Activated CD4-positive, CD25-positive, alpha-beta regulatory T cell (primary cell): ENCODE results near the gene ZFP92.
"Not testable (repeated sequence)": the region's sequence is repeated elsewhere in the genome, so short reads cannot be mapped to it uniquely, and the experiment has no call there.

Source experiments
- DNase-seq, 4 experiments: peaks; one replicate each; lab custom pipeline; 2025; lab: John Stamatoyannopoulos, UW

The ZFP92 gene, protein sequence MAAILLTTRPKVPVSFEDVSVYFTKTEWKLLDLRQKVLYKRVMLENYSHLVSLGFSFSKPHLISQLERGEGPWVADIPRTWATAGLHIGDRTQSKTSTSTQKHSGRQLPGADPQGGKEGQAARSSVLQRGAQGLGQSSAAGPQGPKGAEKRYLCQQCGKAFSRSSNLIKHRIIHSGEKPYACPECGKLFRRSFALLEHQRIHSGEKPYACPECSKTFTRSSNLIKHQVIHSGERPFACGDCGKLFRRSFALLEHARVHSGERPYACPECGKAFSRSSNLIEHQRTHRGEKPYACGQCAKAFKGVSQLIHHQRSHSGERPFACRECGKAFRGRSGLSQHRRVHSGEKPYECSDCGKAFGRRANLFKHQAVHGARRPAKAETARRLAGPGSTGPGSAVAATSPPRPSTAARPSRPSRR

DNA sequence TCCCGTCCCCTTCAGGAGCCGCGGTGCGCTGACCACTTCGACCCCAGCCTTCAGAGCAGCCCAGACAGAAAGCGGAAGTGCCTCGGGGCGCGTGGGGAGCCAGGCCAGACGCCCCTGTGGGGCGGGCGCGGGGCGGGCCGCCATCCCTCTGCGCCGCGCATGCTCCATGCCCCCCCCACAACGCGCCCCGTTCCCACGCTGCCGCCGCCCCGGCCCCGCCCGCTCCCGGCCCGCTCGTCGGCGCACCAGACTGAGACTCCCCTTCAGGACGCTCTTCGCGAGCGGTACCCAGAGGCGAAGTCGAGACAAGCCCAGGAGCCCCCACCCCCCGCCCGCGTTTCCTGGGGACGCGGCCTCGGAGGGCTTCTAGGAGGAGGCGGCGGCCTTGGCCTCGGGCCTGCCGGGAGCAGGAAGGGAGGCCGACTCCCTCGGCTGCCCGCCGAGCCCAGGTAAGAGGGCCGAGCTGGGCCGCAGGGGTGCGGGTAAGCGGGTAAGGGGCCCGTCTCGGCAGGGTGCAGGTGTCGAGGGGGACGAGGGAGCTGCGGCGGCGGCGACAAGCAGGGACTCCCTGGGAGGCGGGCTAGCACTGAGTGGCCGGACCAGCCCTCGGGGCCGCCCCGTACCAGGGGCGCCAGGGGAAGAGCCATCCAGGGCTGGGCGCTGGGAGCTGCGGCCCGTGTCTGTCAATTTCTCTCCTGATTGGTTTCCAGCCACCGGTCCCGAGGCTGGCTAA is at the start of gene ZFP92:
TSS of gene ZFP92 (plus strand) at position 218 of the 733 bp plus-strand sequence. CDS start 6,851 bp downstream, outside the sequence.
- DNase-seq = peak in 1 of 4 experiments; percentile 3

DNA sequence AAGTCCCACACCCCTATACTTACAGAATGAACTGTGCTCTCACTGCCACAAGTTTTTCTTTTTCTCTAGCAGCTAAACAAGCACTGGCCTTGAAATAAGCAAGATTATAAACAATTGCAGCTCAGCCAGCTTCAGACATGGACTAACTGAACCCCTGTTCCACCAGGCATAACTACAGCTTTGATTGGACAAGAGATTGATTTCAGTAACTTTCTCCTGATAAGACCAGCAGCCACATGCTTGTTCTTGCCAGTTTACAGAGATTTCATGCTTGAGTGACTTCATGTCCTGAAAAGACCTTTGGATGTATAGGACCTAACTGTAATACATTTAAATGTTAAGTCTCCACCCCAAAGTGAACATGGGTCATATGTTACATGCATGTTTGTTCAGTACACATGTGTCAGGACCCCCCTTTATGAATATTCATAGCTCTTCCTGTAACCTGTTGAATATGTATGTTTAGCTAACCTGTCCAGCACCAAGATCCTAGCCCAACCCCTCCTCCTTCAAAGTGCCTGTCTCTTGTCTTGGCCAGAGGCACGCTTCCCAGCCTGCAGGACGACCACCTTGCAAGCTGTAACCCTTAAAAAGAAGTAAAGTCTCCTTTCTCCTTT is 49.4 kb upstream of the ZFP92 start:
- no peak for DNase-seq

DNA sequence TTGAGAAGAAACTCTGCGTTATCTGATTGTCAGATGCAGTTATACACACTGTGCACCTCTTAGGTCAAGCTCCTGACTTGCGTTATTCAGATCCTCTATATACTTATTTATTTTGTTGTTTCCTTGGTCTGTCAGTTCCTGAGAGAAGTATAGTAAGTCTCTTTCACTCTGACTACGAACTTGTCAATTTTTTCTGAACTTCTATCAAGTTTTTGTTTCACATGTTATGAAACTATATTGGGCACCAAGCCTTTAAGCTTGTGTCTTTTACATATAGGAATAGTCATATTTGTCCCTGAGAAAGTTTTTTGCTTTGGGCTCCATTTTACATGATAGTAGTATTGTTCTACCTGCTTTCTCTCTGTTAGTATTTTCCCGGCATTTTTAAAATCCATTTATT is 45.6 kb upstream of the ZFP92 start:
- no peak for DNase-seq

DNA sequence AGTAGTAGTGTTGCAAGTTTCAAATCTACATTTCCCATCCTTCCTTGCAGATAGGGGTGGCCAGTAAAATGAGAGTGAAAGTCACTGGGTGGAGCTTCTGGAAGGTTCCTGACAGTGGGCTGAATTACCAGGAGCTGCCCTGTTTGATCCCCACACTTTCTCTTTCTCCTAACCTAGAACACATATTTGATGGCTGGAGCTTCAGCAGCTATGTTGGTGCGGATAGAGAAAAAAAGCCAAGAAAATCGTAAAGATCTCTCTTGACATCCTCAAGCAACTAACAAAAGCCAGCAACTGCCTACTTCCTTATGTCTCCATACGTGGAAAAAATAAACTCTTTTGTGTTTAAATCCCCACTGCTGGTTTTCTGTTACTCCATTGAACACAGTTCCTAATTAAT is 45.2 kb upstream of the ZFP92 start:
- DNase-seq = no peak

DNA sequence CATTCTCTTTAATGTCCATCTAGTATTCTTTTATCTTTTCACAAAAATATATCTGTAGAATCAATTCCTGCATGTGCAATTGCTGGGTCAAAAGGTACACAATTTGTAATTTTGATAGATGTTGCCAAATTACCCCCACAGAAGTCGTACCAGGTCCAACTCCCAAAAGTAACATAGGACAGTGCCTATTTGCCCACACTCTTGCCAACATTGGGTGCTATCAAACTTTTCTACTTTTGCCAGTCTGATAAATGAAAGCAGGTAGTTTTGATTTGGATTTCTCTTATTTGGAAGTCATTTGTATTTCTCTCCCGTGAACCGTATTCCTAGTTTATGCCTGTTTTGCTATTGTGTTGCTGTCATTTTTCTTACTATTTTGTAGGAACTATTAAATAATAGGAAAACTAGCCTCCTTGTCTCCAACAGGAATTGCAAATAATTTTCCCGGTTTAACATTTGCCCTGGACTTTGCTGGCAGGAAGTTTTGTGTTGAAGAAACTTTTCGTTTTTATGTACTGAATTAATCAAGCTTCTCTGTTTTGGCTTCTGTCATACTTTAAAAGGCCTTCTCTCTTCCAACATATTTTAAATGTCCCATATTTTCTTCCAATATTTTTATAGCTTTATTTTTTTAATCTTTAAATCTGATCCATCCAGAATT is 44.3 kb upstream of the ZFP92 start:
- DNase-seq = no peak

DNA sequence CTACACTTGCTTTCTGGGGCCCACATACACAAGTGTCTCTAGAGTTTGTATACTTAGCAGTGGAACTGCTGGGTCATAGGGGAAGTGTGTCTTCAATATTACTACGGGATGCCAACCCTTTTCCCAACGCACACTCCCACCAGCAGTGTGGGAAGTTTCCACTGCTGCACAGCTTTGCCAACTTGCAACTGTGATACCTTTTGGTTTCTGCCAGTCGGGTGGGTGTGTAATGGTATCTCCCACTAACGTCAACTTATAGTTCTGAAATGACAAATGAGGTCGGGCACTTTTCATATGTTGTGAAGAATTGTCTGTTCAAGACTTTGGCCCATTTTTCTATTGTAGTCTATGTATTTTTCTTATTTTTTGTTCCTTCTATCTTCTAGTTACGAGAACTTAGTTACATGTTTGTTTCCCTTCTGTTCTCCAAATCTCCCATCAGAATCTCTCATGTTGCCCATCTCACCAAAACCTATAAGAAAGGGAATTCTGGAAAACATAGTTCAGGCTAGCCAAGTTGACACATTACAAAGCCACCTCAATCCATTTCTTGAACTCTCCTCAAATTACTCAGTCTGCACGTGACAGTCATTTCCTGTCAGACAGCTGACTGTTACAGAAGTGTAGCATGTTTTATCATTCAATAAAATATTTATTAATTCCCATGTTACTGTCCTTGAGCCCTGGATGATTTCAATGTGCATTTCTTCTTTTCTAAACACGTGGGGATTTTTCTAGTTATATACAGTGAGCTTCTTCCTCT is 40.8 kb upstream of the ZFP92 start:
- no peak for DNase-seq

DNA sequence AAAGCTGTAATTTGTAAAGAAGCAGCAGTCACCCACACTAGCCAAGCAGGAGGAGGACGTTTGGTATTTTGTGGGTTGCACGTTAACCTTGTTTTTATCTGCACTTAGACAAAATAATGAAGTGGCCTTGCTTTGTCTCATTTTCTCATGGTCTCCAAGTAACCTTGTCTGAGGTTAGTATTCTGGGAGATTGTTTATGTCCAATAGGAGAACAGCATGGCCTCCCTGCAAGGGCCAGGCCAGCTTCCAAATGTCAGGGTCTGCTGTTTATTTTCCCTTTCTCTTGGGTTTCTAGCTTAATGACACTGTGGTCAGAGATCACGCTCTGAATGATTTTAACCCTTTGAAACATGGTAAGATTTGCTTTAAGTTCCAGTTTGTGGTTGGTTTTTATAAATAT is 40.0 kb upstream of the ZFP92 start:
- no peak for DNase-seq

DNA sequence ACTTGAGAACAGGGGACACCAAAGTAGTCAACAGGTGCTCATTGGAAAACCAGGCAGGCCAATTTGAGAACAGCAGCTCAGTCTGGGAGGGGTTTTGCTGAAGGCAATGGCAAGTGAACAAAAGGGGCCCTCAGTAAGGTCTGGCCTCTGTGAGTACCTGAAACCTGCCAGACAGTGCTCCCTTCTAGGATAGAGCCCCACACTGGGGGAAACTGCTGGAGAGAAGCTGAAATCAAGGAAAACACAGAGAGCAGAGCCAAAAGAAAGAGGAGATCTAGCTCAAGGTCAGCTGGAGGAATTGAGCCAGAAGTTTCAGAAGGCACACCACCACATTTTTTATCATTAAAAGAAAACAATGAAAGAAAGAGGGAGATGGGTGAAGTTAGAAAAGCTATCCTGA is 38.3 kb upstream of the ZFP92 start:
- no peak for DNase-seq

DNA sequence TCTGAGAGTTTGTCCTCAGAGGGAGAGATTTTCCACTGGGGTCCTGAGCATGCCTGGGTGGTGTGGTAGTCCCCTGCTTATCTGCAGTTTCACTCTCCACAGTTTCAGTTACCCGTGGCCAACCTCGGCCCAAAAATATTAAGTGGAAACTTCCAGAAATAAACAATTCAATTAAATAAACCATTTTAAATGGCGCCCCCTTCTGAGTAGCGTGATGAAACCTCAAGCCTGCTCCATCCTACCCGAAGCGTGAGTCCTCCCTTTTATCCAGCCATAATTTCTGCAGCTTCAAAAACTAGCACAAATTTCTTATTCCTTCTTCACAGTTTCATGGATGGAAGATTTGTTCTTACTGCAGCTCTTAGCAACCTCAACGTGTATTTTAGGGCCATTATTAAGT is 36.8 kb upstream of the ZFP92 start:
- no peak for DNase-seq

DNA sequence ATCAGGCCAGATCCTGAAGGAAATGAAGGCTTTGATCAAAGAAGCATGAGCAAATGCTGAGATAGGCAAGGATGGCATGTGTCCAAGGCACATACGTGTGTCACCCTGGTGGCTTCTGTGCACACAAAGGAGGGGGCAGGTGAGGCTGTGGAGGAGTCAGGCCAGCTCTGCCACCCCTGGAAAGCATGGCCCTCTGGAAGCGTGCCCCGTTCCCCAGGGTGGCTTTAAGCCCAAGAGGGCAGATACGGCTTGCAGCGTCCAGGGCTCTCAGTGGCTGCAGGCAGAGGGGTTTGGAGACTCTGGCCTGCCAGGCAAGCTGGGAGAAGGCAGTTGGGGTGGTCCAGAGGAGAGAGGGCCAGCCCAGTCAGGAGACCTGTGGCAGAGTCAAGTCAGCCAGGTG is 35.7 kb upstream of the ZFP92 start:
- DNase-seq = no peak

DNA sequence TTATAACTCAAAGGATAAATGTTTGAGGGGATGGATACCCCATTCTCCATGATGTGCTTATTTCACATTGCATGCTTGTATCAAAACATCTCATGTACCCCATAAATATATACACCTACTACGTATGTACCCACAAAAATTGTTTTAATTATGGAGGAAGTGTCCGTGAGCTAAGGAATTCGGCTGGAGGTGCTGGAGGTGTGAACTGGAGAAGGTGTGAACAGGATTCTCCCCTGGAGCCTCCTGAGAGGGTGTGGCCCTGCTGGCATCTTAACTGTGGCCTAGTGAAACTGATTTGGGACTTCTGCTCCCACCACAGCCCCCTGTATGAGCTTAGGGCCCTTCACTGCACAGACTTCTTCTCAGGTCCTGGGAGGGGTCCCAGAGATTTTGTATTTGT is 33.5 kb upstream of the ZFP92 start:
- no peak for DNase-seq

DNA sequence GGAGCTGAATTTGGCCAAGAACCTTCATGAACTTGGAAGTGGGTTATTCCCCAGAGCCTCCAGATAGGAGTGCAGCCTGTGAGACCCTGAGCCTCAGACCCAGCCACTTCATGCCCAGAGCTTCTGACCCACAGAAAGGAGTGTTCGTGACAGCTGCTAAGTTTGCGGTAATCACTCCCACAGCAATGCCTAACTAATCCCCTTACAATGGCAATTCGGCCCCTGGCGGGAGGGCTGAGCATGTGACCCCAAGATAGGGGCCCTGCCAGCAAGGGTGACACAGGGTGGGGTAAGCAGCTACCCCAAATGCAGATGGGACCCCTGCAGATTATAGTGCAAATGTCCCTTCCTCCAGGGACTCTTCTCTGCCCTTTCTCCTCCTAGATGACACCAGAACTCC is 32.7 kb upstream of the ZFP92 start:
- no peak for DNase-seq

DNA sequence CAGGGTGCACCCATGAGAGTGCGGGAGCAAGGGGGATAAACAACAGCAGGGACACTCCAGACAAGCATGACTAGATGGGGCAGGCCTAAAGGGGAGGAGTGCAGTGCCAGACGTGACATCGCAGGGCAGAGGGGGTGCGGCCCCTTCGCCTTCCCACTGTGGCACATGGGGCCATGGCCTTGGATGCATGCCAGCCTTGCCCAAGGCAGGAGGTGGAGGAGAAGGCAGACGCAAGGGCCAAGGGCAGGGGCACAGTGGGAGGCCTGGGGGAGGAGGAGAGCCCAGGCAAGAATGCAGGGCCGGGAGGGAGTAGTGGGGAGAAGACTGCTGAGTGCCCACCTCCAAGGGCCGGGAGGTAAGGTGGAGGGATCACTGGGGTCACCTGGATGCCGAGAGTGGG is 31.8 kb upstream of the ZFP92 start:
- no peak for DNase-seq

DNA sequence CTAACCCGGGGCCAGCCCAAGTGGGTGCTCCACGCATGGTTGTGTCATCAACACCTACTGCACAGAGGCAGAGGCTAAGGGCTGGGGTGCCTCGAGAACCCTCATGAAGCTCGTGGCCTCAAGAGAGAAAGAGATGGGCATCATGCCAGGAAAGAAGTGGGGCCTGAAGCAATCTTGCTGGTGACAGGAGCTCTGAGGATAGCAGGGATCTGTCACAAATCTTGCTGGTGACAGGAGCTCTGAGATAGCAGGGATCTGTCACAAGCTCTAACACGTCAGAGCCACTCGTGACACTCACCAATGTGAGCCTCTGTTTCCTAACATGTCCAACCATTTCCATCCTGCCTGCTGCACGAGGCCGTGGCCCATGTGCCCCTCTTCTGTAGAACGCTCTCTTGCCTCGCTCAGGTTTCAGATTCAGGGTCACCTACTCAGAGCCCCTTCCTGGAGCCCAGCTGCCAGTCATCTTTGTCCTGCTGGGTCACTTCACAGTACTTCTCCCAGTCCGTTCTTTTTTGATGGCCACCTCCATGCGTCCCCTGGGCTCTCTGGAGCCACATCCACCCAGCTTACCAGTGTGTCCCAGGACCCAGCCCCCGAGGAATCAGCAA is 31.2 kb upstream of the ZFP92 start:
- no peak for DNase-seq

DNA sequence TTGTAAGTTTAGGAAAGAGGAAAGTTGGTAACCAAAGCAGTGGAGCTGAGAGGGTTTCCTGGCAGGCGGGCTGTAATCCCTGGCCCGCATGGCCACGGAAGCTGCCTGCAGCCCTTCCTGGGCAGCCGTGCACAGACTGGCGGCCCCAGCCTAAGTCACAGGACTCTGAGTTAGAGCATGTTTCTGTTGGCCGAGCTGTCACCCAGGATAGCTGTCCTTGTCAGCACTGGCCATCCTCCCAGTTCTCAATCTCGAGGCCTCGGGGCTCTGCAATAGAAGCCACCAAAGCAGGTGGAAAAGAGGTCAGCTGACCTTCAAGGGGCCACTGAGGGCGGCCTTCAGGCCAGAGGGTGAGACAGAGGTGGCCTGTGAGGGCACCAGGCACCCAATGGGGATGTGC is 30.6 kb upstream of the ZFP92 start:
- no peak for DNase-seq

DNA sequence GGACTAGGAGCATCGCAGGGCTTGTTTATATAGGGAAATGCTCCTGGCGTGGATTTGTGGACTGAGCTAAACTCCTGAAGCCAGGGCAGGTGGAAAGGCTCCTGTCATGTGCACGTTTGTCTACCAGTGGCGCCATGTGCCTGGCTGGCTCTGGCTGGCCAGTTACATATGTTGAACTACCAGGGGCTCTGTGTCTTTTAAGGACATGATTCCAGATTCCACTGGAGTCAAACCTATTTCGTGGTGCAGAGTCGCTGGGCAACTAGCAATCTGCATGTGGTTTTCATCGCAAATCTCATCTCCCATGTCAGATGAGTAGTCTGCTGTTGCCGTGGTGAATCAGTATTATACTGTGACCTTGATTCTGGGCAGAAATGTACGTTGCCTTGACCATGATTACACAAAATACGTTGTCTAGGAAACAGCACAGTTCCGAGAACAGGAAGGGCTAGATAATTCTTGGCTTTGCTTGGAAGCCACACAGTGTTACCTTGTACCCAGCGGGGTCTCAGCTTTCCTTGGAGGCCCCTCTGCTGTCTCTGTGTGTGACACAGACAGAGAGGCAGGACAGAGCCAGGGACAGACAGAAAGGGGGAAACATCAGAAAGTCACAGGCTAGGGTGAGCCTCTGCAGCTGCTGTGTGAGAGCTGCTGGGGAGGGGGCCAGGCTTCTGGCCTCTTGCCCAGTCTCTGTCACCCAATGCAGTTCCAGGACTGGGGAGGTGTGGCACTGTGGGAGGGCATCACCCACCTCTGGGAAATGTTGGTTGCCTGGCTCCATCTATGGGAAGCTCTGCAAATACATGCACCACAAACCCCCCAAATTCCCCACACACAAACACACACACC is 29.4 kb upstream of the ZFP92 start:
- no peak for DNase-seq

DNA sequence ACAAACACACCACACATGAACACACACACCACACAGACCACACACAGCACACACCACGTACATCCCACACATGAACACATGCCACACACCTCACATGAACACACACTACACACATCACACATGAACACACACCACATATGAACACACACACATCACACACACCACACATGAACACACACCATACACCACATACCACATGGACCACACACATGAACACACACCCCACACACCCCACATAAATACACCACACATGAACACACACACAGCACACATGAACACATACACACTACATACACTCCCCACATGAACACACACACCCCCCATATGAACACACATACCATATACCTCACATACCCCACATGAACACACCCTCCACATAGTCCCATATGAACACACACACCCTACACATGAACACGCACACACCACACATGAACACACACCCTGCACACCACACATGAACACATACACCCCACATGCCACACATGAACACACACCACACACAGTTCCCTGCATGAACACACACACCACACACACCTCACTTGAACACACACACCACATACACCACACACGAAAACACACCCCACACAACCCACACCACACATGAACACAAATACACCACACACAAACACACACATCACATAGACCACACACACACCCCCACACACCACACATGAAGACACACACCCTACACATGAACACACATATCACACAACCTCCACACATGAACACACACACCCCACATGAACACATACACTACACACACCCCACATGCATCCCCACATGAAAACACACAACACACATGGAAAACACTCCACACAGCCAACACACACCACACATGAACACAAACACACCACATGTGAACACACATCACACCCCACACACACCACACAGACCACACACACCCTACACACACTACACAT is 28.4 kb upstream of the ZFP92 start:
- no peak for DNase-seq

DNA sequence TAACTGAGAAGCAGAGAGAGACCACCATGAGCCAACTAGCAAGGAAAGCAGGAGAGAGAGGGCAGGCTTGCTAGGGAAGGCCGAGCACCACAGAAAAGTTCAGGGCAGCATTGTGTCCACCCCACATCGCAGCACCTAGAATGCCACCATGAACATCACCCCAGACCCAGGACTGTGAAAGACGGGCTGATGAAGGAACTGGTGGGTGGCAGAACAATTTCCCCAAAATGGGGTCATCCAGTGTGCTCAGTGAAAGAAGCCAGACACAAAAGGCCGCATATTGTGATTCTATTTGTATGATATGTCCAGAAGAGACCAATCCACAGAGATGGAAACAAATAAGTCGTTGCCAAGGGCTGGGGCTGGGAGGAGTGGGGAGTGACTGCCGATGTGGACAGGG is 26.9 kb upstream of the ZFP92 start:
- DNase-seq = no peak

DNA sequence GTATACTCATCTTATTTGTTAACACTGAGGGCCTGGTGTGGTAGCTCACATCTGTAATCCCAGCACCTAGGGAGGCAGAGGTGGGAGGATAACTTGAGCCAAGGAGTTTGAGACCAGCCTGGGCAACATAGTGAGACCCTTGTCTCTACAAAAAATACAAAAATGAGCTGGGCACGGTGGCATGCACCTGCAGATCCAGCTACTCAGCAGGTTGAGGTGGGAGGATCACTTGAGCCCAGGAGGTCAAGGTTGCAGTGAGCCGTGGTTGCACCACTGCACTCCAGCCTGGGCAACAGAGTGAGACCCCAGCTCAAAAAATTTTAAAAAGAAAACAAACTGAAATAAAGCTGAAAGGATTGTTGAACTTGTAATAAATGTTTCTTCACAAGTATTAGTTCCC is 26.3 kb upstream of the ZFP92 start:
- not testable (repeated sequence) for DNase-seq
